ENCODE measurements around the gene LIPM.

DNA sequence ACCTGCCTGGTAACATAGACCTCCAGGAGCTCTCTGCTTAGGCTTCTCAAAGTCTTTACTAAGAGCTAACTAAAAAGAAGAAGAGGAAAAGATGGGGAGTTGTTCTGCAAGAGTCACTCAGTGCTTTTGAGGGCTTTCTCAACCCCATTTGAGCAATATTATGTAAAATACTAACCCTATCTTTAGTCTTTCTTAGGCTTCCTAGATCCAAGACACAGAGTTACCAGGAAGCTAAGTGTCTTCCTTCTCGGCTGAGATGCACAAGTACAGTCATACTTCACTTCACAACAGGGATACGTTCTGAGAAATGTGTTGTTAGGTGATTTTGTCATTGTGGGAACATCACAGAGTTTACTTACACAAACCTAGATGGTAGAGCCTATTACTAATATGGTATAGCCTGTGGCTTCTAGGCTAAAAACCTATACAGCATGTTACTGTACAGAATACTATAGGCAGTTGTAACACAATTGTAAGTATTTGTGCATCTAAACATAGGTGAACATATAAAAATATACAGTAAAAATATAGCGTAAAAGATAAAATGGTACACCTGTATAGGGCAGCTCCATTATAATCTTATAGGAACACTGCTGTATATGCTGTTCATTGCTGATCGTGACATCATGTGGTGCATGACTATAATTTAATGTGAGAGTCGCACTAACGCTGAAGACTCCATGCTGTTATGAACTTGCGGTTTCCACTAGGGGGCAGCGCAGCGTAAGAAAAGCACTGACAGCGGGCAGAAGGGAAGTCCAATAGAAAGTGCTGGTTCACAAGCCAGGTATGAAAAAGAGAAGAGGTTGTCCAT lies 32.8 kb downstream of the LIPM start:
- TF ChIP-seq TAF1 (IDR thresholded peaks at IDR 0.05; ENCODE audit: borderline replicate concordance, low read depth, low read length), result no peak
- TF ChIP-seq POLR2A (IDR thresholded peaks at IDR 0.05; ENCODE audit: low read depth, low read length), result no peak
- no peak for TF ChIP-seq POLR2AphosphoS5 (IDR thresholded peaks at IDR 0.05; ENCODE audit: low read depth, low read length)
